PC-3 (cell line): ENCODE measurements around the gene VANGL2. TPM values are rescaled to one million over a fixed set of nuclear protein-coding genes. Genes with fewer than 3 reads are reported as not detected.

ENCODE experiments used
- ATAC-seq: fragments of 200-7000 bp; cut with Tn5 transposase; 2 replicates; pipeline ENCODE4 v1.9.1; 2020; ENCODE audit warnings: mild to moderate bottlenecking, moderate library complexity
- BruUV-seq: library from RNA; stranded (reverse); fragments of 400-500 nt; replicated peaks from 2 replicates; lab custom pipeline; 2021; lab: Mats Ljungman, UMichigan
- CTCF ChIA-PET: fragments of 300-600 bp; sonication (Branson Sonifier 250); formaldehyde crosslinking; loops from one replicate; lab custom pipeline; 2022; ENCODE audit warnings: antibody characterized with exemption; lab: Charles Lee
- POLR2A ChIA-PET: fragments of 300-600 bp; sonication (Branson Sonifier 250); formaldehyde crosslinking; loops from one replicate; lab custom pipeline; 2022; ENCODE audit warnings: antibody characterized with exemption; ENCODE audit not compliant: unreplicated experiment; lab: Charles Lee
- DNase-seq: peaks from one replicate; pipeline ENCODE4 v3.0.0-alpha.2; 2015
- H2AFZ ChIP-seq: fragments of 300-600 bp; sonication (generic); 2 replicates; pipeline ENCODE4 v1.6.0; 2016; ENCODE audit warnings: antibody characterized with exemption, low read length
- H3F3A ChIP-seq: fragments of 300-600 bp; sonication (generic); one replicate; pipeline ENCODE4 v1.6.0; 2017; ENCODE audit warnings: antibody characterized with exemption, low read length, control low read depth, mild to moderate bottlenecking; ENCODE audit not compliant: unreplicated experiment
- H3K27ac ChIP-seq: fragments of 300-600 bp; sonication (generic); 2 replicates; pipeline ENCODE4 v1.5.1; 2016; ENCODE audit warnings: mild to moderate bottlenecking, low read length
- H3K27me3 ChIP-seq: fragments of 300-600 bp; sonication (generic); 2 replicates; pipeline ENCODE4 v1.6.1; 2016; ENCODE audit warnings: low read length, mixed read lengths
- H3K36me3 ChIP-seq: fragments of 300-600 bp; sonication (generic); 2 replicates; pipeline ENCODE4 v1.6.1; 2016; ENCODE audit warnings: low read depth, mixed run types, low read length, mixed read lengths
- H3K4me1 ChIP-seq: fragments of 300-600 bp; sonication (generic); 2 replicates; pipeline ENCODE4 v1.5.1; 2016; ENCODE audit warnings: low read length; ENCODE audit not compliant: insufficient read depth
- H3K4me2 ChIP-seq: fragments of 300-600 bp; sonication (generic); 2 replicates; pipeline ENCODE4 v1.6.0; 2016; ENCODE audit warnings: low read length
- H3K4me3 ChIP-seq: fragments of 300-600 bp; sonication (generic); 2 replicates; pipeline ENCODE4 v1.5.1; 2016; ENCODE audit warnings: mild to moderate bottlenecking, low read length, mixed read lengths
- H3K79me2 ChIP-seq: fragments of 300-600 bp; sonication (generic); 2 replicates; pipeline ENCODE4 v1.6.1; 2017; ENCODE audit warnings: low read length, mixed read lengths
- H3K9ac ChIP-seq: fragments of 300-600 bp; sonication (generic); 2 replicates; pipeline ENCODE4 v1.6.0; 2016; ENCODE audit warnings: mild to moderate bottlenecking, low read length
- H3K9me2 ChIP-seq: fragments of 300-600 bp; sonication (generic); replicated peaks from 2 replicates; pipeline ENCODE4 v1.6.1; 2016; ENCODE audit warnings: mixed run types, low read length, mixed read lengths
- H3K9me3 ChIP-seq: fragments of 300-600 bp; sonication (generic); 2 replicates; pipeline ENCODE4 v1.6.1; 2016; ENCODE audit warnings: low read length, mixed read lengths
- H4K20me1 ChIP-seq: fragments of 300-600 bp; sonication (generic); 2 replicates; pipeline ENCODE4 v1.6.1; 2016; ENCODE audit warnings: low read length, mixed read lengths
- EZH2 ChIP-seq: fragments of 300-600 bp; sonication (generic); IDR thresholded peaks from one replicate; pipeline ENCODE4 v1.6.1; 2017; ENCODE audit warnings: antibody characterized with exemption, mild to moderate bottlenecking, low read length; ENCODE audit not compliant: unreplicated experiment
- EZH2phosphoT487 ChIP-seq: fragments of 300-600 bp; sonication (generic); IDR thresholded peaks from 2 replicates; pipeline ENCODE4 v1.6.1; 2018; ENCODE audit warnings: mild to moderate bottlenecking, antibody characterized with exemption, low read length, borderline replicate concordance
- intact Hi-C: fragments of 100-400 bp; cut with micrococcal nuclease; formaldehyde crosslinking; loops from 2 replicates; pipeline ENCODE4 v1.9.0; 2023
- total RNA-seq: library from RNA; depleted of rRNA; stranded (reverse); fragments of >200 nt; gene quantifications from 2 replicates; pipeline ENCODE4 v1.2.3, GENCODE V29; 2014
- TF ChIP-seq, protein P1 (sequence below): fragments of 300-600 bp; sonication (generic); conservative IDR thresholded peaks from 2 replicates; pipeline ENCODE4 v1.5.1; 2017; ENCODE audit warnings: antibody characterized with exemption, low read depth, mild to moderate bottlenecking, low read length

Gene VANGL2
- total RNA-seq, 1 experiment from 2014 or later, result 0.44 TPM

- ATAC-seq (no peak), DNase-seq (no peak)
- no peak overlapping the region for H3K27ac ChIP-seq
- H3K79me2 ChIP-seq, result no peaks in the 10 kb centered on the region
- intact Hi-C loops, result no loop called here
- H3K4me2 ChIP-seq, result no peak overlapping the region
- H3K36me3 ChIP-seq, result no peaks in the 10 kb centered on the region
- no peaks in the 10 kb centered on the region for H3K9me2 ChIP-seq
- no peaks in the 10 kb centered on the region for H3K9me3 ChIP-seq
- TF ChIP-seq EZH2, result no peak
- H3F3A ChIP-seq, result no peaks in the 10 kb centered on the region
- H3K4me3 ChIP-seq, result no peak overlapping the region
- H4K20me1 ChIP-seq, result no peaks in the 10 kb centered on the region
- H3K4me1 ChIP-seq, result no peaks in the 10 kb centered on the region
- BruUV-seq, result no TSS peak
- ChIA-PET CTCF (no interaction called here), POLR2A (no interaction called here)
- H3K9ac ChIP-seq, result no peak overlapping the region
- peaks cover 26% of the 10 kb centered on the region for H3K27me3 ChIP-seq
- no peak overlapping the region for H2AFZ ChIP-seq
These were observed 19.4 kb downstream of the VANGL2 start for GRCh38 chr1:160419838-160420169.

DNA sequence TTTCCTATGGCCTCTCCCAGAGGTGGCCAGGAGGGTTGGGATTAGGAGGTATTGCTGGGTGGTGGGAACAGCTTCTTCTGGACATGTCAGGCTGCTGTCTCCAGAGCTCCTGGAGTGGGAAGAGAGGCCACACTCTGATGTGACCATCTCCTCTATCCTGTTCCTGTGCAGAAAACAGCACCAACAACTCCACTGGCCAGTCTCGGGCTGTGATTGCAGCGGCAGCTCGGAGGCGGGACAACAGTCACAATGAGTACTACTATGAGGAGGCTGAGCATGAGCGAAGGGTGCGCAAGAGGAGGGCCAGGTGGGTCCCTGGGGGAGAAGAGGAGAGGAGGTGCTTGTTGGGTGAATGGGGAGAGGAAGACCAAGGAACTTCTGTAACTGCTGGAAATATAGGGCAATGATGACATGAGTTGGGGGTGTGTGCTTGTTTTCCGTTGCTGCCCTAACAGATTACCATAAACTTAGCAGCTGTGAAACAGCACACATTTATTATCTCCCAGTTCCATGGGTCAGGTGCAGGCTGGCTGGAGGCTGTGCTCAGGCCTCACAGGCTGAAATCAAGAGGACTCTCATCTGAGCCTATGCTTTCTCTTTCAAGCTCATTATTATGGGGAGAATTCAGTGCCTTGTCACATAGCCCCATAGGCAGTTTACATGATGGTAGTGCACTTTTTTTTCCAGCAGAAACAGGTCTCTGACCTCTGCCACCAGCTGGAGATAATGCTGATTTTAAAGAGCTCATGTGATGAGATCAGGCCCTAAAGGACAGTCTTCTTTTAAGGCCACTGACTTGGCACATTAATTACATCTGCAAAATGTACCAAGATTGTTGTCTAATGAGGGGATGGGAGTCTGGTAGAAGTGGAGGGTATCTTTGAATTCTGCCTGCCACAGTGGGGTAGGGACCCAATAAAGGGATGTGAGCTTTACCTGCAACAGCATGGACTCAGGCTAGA, 20.8 kb downstream of the VANGL2 start:
- H3K9me3 ChIP-seq, result no peaks in the 10 kb centered on the region
- no peak overlapping the region for H3K27ac ChIP-seq
- H2AFZ ChIP-seq, result no peak overlapping the region
- DNase-seq (no peak), ATAC-seq (no peak)
- H3K4me3 ChIP-seq, result no peak overlapping the region
- no peak overlapping the region for H3K9ac ChIP-seq
- no TSS peak for BruUV-seq
- intact Hi-C loops, result no loop called here
- H3K79me2 ChIP-seq, result no peaks in the 10 kb centered on the region
- no peaks in the 10 kb centered on the region for H3F3A ChIP-seq
- peaks cover 26% of the 10 kb centered on the region for H3K27me3 ChIP-seq
- no peaks in the 10 kb centered on the region for H3K4me1 ChIP-seq
- H4K20me1 ChIP-seq, result no peaks in the 10 kb centered on the region
- POLR2A ChIA-PET, result no interaction called here
- no peaks in the 10 kb centered on the region for H3K36me3 ChIP-seq
- no peak for TF ChIP-seq EZH2phosphoT487
- no peak for TF ChIP-seq EZH2
- TF ChIP-seq, protein P1, sequence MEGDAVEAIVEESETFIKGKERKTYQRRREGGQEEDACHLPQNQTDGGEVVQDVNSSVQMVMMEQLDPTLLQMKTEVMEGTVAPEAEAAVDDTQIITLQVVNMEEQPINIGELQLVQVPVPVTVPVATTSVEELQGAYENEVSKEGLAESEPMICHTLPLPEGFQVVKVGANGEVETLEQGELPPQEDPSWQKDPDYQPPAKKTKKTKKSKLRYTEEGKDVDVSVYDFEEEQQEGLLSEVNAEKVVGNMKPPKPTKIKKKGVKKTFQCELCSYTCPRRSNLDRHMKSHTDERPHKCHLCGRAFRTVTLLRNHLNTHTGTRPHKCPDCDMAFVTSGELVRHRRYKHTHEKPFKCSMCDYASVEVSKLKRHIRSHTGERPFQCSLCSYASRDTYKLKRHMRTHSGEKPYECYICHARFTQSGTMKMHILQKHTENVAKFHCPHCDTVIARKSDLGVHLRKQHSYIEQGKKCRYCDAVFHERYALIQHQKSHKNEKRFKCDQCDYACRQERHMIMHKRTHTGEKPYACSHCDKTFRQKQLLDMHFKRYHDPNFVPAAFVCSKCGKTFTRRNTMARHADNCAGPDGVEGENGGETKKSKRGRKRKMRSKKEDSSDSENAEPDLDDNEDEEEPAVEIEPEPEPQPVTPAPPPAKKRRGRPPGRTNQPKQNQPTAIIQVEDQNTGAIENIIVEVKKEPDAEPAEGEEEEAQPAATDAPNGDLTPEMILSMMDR, result no peak
- CTCF ChIA-PET, result no interaction called here
- H3K4me2 ChIP-seq, result no peak overlapping the region
- no peaks in the 10 kb centered on the region for H3K9me2 ChIP-seq

DNA sequence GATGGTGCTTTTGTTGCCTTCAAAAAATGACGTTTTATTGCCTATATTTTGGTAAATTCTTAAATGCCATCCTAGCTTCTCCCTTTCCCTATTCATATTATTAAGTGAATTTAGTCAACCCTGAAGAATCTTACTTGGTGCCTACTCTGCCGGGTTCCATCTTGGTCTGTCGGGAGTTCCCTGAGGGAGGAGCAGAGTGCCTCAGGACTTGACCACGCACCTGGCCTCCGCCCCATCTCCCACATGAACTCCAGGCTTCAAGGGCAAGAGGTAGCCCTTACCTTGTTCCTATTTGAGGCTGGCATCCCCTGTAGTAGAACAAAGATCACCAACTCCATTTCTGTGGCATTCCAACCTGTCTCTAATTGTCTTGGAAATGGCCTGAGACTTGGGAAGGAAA, 21.5 kb downstream of the VANGL2 start:
- Histone ChIP-seq H3K9me3 (no peaks in the 10 kb centered on the region), H3K9me2 (no peaks in the 10 kb centered on the region), H3K79me2 (no peaks in the 10 kb centered on the region), H3K27me3 (peaks cover 26% of the 10 kb centered on the region), H3K27ac (no peak overlapping the region), H3F3A (no peaks in the 10 kb centered on the region), H3K4me1 (no peaks in the 10 kb centered on the region), H2AFZ (no peak overlapping the region), H3K36me3 (no peaks in the 10 kb centered on the region), H4K20me1 (no peaks in the 10 kb centered on the region), H3K4me2 (no peak overlapping the region), H3K4me3 (no peak overlapping the region), H3K9ac (no peak overlapping the region)
- no peak for DNase-seq
- POLR2A ChIA-PET, result no interaction called here
- CTCF ChIA-PET, result no interaction called here
- BruUV-seq, result no TSS peak
- ATAC-seq, result no peak
- intact Hi-C loops, result no loop called here
- TF ChIP-seq EZH2phosphoT487 (no peak), EZH2 (no peak)
- TF ChIP-seq, protein P1, result no peak
